Nephron progenitor cell (in vitro differentiated cells): ENCODE results near the gene TRIM63.

Experiments used
- DNase-seq: peaks from one replicate; pipeline ENCODE4 v3.0.0; 2021
- H3K27ac Mint-ChIP-seq: 2 replicates; pipeline ENCODE4 v1.8.0; 2021; ENCODE audit warnings: mild to moderate bottlenecking, moderate library complexity, mixed read lengths
- H3K27me3 Mint-ChIP-seq: 2 replicates; pipeline ENCODE4 v1.8.0; 2021; ENCODE audit warnings: mild to moderate bottlenecking, low read depth, mixed read lengths; ENCODE audit not compliant: poor library complexity
- H3K36me3 Mint-ChIP-seq: 2 replicates; pipeline ENCODE4 v1.8.0; 2021; ENCODE audit warnings: low read depth, mixed read lengths
- H3K4me1 Mint-ChIP-seq: 2 replicates; pipeline ENCODE4 v1.8.0; 2021; ENCODE audit warnings: mixed read lengths
- H3K4me3 Mint-ChIP-seq: 2 replicates; pipeline ENCODE4 v1.8.0; 2021; ENCODE audit warnings: mild to moderate bottlenecking, moderate library complexity, mixed read lengths
- H3K9me3 Mint-ChIP-seq: 2 replicates; pipeline ENCODE4 v1.8.0; 2021; ENCODE audit warnings: mild to moderate bottlenecking, moderate library complexity, mixed read lengths
- TF ChIP-seq, protein P1 (sequence below): fragments of 200-600 bp; sonication (generic); IDR thresholded peaks from 2 replicates; pipeline ENCODE4 v1.5.0; 2021; ENCODE audit warnings: antibody characterized with exemption

The TRIM63 gene

DNA sequence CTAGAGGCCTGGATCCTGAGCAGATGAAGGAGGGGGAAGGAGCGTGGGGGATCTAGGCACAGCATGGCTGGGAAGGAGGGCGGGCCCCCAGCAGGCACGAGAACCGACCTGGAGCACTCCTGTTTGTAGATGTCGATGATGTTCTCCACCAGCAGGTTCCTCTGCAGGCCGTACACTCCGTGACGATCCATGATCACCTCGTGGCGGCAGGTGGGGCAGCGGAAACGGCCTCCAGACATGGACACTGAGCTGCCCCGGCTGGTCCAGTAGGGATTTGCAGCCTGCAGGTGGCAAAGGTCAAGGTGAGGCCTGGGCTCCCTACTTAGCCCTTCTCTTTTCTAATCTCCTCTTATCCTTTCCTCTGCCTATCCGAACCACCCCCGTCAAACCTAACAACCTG lies 1.3 kb downstream of the TRIM63 start:
- Mint-ChIP-seq H3K4me3 (no peak overlapping the region), H3K27me3 (peaks cover 20% of the 10 kb centered on the region), H3K4me1 (peaks cover 37% of the 10 kb centered on the region), H3K36me3 (no peaks in the 10 kb centered on the region), H3K9me3 (no peaks in the 10 kb centered on the region), H3K27ac (peak overlapping the region; percentile 85)
- DNase-seq = no peak
- TF ChIP-seq, protein P1, sequence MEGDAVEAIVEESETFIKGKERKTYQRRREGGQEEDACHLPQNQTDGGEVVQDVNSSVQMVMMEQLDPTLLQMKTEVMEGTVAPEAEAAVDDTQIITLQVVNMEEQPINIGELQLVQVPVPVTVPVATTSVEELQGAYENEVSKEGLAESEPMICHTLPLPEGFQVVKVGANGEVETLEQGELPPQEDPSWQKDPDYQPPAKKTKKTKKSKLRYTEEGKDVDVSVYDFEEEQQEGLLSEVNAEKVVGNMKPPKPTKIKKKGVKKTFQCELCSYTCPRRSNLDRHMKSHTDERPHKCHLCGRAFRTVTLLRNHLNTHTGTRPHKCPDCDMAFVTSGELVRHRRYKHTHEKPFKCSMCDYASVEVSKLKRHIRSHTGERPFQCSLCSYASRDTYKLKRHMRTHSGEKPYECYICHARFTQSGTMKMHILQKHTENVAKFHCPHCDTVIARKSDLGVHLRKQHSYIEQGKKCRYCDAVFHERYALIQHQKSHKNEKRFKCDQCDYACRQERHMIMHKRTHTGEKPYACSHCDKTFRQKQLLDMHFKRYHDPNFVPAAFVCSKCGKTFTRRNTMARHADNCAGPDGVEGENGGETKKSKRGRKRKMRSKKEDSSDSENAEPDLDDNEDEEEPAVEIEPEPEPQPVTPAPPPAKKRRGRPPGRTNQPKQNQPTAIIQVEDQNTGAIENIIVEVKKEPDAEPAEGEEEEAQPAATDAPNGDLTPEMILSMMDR = no peak

DNA sequence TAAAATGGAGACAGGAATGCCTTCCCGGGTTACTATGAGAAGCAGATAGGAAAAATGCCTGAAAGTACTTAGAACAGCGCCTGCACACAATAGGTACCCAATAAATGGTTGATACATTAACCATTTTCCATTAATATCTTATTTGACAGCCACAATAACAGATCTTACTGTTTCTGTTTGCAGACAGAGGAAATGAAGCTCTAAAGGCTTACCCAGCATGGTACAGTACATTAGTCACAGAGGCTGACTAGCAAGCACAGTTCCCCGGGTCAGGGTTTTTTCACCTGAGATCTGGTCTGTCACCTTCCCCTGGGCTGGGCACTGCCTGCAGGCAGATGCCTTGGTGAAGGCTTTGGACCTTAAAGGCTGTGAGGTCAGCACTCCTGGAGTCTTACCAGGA lies 2.9 kb downstream of the TRIM63 start:
- Mint-ChIP-seq H3K4me1 (peaks cover 50% of the 10 kb centered on the region), H3K9me3 (no peaks in the 10 kb centered on the region), H3K4me3 (no peak overlapping the region), H3K27me3 (peaks cover 15% of the 10 kb centered on the region), H3K27ac (no peak overlapping the region), H3K36me3 (no peaks in the 10 kb centered on the region)
- no peak for DNase-seq
- TF ChIP-seq, protein P1 = no peak

DNA sequence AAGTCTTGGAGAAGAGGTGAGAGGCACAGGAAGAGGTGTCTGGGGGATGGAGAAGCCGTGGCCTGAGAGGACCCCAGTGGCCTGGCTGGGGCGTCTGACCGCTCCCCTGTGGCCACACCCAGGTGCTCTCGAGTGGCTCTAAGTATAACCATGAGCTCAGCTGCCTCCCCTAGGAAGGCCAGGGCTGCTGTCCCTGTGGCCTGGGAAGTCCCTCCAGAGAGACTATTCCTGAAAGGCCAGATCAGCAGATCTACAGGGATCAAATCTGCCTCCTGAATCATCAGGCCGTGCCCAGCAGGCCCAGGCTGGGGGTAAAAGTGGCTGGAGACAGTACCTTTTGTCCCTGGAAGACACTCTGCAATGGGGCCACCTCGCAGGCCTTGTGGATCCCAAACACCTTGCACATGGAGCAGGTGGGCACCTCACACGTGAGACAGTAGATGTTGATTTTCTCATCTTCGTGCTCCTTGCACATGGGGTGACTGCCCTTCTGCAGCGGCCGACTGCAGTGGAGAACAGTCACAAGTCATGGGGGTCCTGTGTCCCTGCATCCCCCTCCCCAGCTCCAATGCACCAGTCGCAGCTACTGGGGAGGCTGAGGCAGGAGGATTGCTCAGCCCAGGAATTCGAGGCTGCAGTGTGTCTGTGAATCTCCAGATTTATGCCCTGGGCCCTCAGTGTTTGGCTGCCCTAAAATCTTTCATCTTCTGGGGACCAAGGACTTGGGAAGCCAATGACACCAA lies 6.4 kb downstream of the TRIM63 start:
- Mint-ChIP-seq H3K9me3 (no peaks in the 10 kb centered on the region), H3K27me3 (peaks cover 30% of the 10 kb centered on the region), H3K27ac (no peak overlapping the region), H3K4me1 (peaks cover 25% of the 10 kb centered on the region), H3K36me3 (no peaks in the 10 kb centered on the region), H3K4me3 (no peak overlapping the region)
- TF ChIP-seq, protein P1 = no peak
- no peak for DNase-seq

DNA sequence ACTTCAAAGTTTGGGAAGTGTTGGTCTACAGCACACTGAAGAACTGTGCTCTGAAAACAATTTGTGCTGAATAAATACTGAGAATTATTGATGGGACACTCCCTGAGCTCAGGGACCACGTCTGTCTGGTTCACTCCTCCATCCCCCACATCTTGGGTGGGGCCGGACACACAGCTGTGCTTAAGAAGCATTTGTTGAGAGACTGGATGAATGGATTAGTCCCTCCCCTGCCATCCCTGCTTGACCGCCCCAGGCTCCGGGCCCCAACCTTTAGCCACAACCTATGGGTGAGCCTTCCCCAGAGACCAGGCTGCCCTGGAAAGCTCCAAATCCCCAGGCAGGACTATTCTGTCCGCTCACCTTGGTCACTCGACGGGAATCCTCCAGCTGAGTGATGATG lies 7.5 kb downstream of the TRIM63 start:
- Mint-ChIP-seq H3K36me3 (no peaks in the 10 kb centered on the region), H3K27ac (no peak overlapping the region)
- no peak for DNase-seq

DNA sequence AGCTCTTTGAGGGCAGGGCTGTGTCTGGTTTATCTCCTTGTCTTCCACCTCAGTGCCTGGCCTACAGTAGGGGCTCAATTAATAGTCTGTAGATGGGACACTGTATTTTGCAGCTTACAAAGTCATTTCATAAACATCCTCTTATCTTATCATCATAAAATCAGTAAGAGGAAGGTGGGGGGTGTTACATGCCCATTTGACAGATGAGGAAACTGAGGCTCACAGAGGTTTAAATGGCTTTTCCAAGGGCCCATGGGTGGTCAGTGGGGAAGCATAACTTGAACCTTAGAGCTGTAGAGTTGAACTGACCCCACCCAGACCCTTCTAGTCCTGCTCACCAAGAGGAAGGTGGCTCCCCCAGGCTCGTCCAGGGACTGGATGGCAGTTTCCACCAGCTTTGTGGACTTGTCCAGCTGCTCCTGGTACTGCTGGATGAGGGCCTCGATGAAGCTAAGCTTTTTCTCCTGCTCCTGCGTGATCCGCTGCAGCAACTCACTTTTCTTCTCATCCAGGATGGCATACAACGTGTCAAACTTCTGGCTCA lies 9.3 kb downstream of the TRIM63 start:
- Mint-ChIP-seq H3K36me3 (no peaks in the 10 kb centered on the region), H3K27me3 (peaks cover 33% of the 10 kb centered on the region), H3K27ac (no peak overlapping the region), H3K4me3 (no peak overlapping the region), H3K4me1 (peaks cover 28% of the 10 kb centered on the region), H3K9me3 (no peaks in the 10 kb centered on the region)
- TF ChIP-seq, protein P1 = no peak
- no peak for DNase-seq

More for the DNA sequence above, 7.5 kb downstream of the TRIM63 start:
- TF ChIP-seq, protein P1 = no peak
- Mint-ChIP-seq H3K27me3 (peaks cover 29% of the 10 kb centered on the region), H3K4me3 (no peak overlapping the region), H3K4me1 (peaks cover 22% of the 10 kb centered on the region), H3K9me3 (no peaks in the 10 kb centered on the region)

DNA sequence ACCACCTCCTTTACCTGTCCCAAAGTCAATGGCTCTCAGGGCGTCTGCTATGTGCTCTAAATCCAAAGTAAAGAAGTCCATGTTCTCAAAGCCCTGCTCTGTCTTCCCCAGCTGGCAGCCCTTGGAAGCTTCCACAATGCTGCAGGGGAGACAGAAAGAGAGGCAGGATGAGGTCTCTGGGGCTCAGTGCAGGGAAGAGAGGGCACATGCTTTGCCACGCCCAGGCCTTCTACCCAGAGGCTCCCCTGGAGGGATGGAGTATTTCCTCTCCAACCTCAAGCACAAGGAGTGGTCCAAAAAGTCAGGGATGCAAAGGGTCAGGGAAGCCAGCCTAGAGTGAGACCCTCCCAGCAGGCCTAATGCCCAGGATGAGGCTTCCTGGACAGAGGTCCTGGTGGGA lies 10.2 kb downstream of the TRIM63 start:
- TF ChIP-seq, protein P1 = no peak
- H3K27ac Mint-ChIP-seq = no peak overlapping the region
- H3K4me1 Mint-ChIP-seq = peaks cover 28% of the 10 kb centered on the region
- no peak overlapping the region for H3K4me3 Mint-ChIP-seq
- peaks cover 42% of the 10 kb centered on the region for H3K27me3 Mint-ChIP-seq
- H3K36me3 Mint-ChIP-seq = no peaks in the 10 kb centered on the region
- no peak for DNase-seq
- no peaks in the 10 kb centered on the region for H3K9me3 Mint-ChIP-seq
